Measurements from ENCODE around the gene CSNK1E. TPM values are rescaled to one million over a fixed set of nuclear protein-coding genes. Genes with fewer than 3 reads are reported as not detected.

CSNK1E gene
- total RNA-seq, 1 donor from 2014 or later: 208 TPM

GRCh38 chr22:38249301-38249700 is 67.9 kb downstream of the CSNK1E start:
- TF ChIP-seq CTCF (IDR thresholded peaks at IDR 0.05; ENCODE audit: insufficient read depth, low read length, poor library complexity, severe bottlenecking): no peak
- no peak for DNase-seq (ENCODE audit: low read depth)
- no peaks in the 10 kb centered on the region for H3K27me3 ChIP-seq (ENCODE audit: control insufficient read depth, insufficient read depth, low read length)
- peaks cover 2% of the 10 kb centered on the region for H3K36me3 ChIP-seq (ENCODE audit: control insufficient read depth, insufficient read depth, low read length)
- no peak overlapping the region for H3K4me3 ChIP-seq (ENCODE audit: low read depth, low read length)

- no peak for DNase-seq (ENCODE audit: low read depth)
- TF ChIP-seq CTCF (IDR thresholded peaks at IDR 0.05; ENCODE audit: insufficient read depth, low read length, poor library complexity, severe bottlenecking): no peak
- Histone ChIP-seq H3K4me3 (ENCODE audit: low read depth, low read length) (no peak overlapping the region), H3K36me3 (ENCODE audit: control insufficient read depth, insufficient read depth, low read length) (peaks cover 2% of the 10 kb centered on the region), H3K27me3 (ENCODE audit: control insufficient read depth, insufficient read depth, low read length) (no peaks in the 10 kb centered on the region)
These were observed 69.0 kb downstream of the CSNK1E start for GRCh38 chr22:38248280-38248679.

GRCh38 chr22:38247713-38248112 is 69.5 kb downstream of the CSNK1E start:
- H3K27me3 ChIP-seq (ENCODE audit: control insufficient read depth, insufficient read depth, low read length): no peaks in the 10 kb centered on the region
- no peak for TF ChIP-seq CTCF (IDR thresholded peaks at IDR 0.05; ENCODE audit: insufficient read depth, low read length, poor library complexity, severe bottlenecking)
- peaks cover 2% of the 10 kb centered on the region for H3K36me3 ChIP-seq (ENCODE audit: control insufficient read depth, insufficient read depth, low read length)
- DNase-seq (ENCODE audit: low read depth): no peak
- H3K4me3 ChIP-seq (ENCODE audit: low read depth, low read length): no peak overlapping the region

GRCh38 chr22:38246692-38247091 is 70.5 kb downstream of the CSNK1E start:
- no peak for DNase-seq (ENCODE audit: low read depth)
- H3K36me3 ChIP-seq (ENCODE audit: control insufficient read depth, insufficient read depth, low read length): peaks cover 2% of the 10 kb centered on the region
- TF ChIP-seq CTCF (IDR thresholded peaks at IDR 0.05; ENCODE audit: insufficient read depth, low read length, poor library complexity, severe bottlenecking): no peak
- H3K4me3 ChIP-seq (ENCODE audit: low read depth, low read length): no peak overlapping the region
- no peaks in the 10 kb centered on the region for H3K27me3 ChIP-seq (ENCODE audit: control insufficient read depth, insufficient read depth, low read length)

GRCh38 chr22:38246046-38246658 is 71.1 kb downstream of the CSNK1E start:
- Histone ChIP-seq H3K36me3 (ENCODE audit: control insufficient read depth, insufficient read depth, low read length) (peaks cover 2% of the 10 kb centered on the region), H3K27me3 (ENCODE audit: control insufficient read depth, insufficient read depth, low read length) (no peaks in the 10 kb centered on the region), H3K4me3 (ENCODE audit: low read depth, low read length) (no peak overlapping the region)
- no peak for DNase-seq (ENCODE audit: low read depth)
- TF ChIP-seq CTCF (IDR thresholded peaks at IDR 0.05; ENCODE audit: insufficient read depth, low read length, poor library complexity, severe bottlenecking): no peak

GRCh38 chr22:38244106-38244505 is 73.1 kb downstream of the CSNK1E start:
- no peak for DNase-seq (ENCODE audit: low read depth)
- TF ChIP-seq CTCF (IDR thresholded peaks at IDR 0.05; ENCODE audit: insufficient read depth, low read length, poor library complexity, severe bottlenecking): no peak
- Histone ChIP-seq H3K4me3 (ENCODE audit: low read depth, low read length) (no peak overlapping the region), H3K27me3 (ENCODE audit: control insufficient read depth, insufficient read depth, low read length) (no peaks in the 10 kb centered on the region), H3K36me3 (ENCODE audit: control insufficient read depth, insufficient read depth, low read length) (no peaks in the 10 kb centered on the region)

All from kidney epithelial cell (primary cell).